Right ventricle myocardium superior (tissue), 1 donor: ENCODE measurements around the gene MVB12B. TPM values are rescaled to one million over a fixed set of nuclear protein-coding genes. Genes with fewer than 3 reads are reported as not detected.

Experiments
- ATAC-seq: fragments of 200-7000 bp; cut with Tn5 transposase; one replicate; pipeline ENCODE4 v1.9.1; 2020; ENCODE audit warnings: mild to moderate bottlenecking; ENCODE audit not compliant: poor library complexity
- DNase-seq: peaks from one replicate; pipeline ENCODE4 v3.0.0-alpha.2; 2020
- intact Hi-C: fragments of 100-400 bp; cut with DNase I; formaldehyde crosslinking; loops from one replicate; pipeline ENCODE4 v1.11.2; 2022
- total RNA-seq: library from RNA; stranded (reverse); fragmentation: NEBNext Ultra II Directional; extraction: Animal tissue kit (Norgen Biotek cat#: 25700); gene quantifications from one replicate; pipeline ENCODE4 v1.2.1, GENCODE V29; 2021
- donor health status: DM: no; HTN: yes; CAD: no; lungs with severe emphysema.

Gene MVB12B
- total RNA-seq, 1 donor from 2014 or later, result 11.5 TPM

- intact Hi-C loops, result no loop called here
- ATAC-seq (peak; percentile 44), DNase-seq (no peak)
Measured at GRCh38 chr9:126523611-126524111, 197.0 kb downstream of the MVB12B start.

GRCh38 chr9:126524353-126525077 is 197.9 kb downstream of the MVB12B start:
- intact Hi-C loops, result no loop called here
- ATAC-seq (no peak), DNase-seq (no peak)

- ATAC-seq, result peak; percentile 5
- intact Hi-C loops, result no loop called here
- no peak for DNase-seq
Measured at GRCh38 chr9:126526218-126527108, 199.8 kb downstream of the MVB12B start.

GRCh38 chr9:126527109-126527825 is 200.6 kb downstream of the MVB12B start:
- intact Hi-C loops, result no loop called here
- ATAC-seq, result no peak
- no peak for DNase-seq

- intact Hi-C loops, result no loop called here
- no peak for ATAC-seq
- DNase-seq, result no peak
Measured at GRCh38 chr9:126528111-126528510, 201.5 kb downstream of the MVB12B start.

GRCh38 chr9:126528915-126529314 is 202.3 kb downstream of the MVB12B start:
- intact Hi-C loops, result no loop called here
- ATAC-seq (no peak), DNase-seq (no peak)

- ATAC-seq, result peak; percentile 43
- no peak for DNase-seq
- intact Hi-C loops, result no loop called here
Measured at GRCh38 chr9:126531035-126531571, 204.5 kb downstream of the MVB12B start.

- peak; percentile 38 for ATAC-seq
- DNase-seq, result no peak
- intact Hi-C loops, result no loop called here
Measured at GRCh38 chr9:126531591-126531990, 205.0 kb downstream of the MVB12B start.

GRCh38 chr9:126532019-126532462 is 205.4 kb downstream of the MVB12B start:
- intact Hi-C loops, result no loop called here
- DNase-seq, result peak; percentile 81
- peak; percentile 92 for ATAC-seq

- no peak for DNase-seq
- peak; percentile 18 for ATAC-seq
- intact Hi-C loops, result no loop called here
Measured at GRCh38 chr9:126532489-126532888, 205.9 kb downstream of the MVB12B start.

- intact Hi-C loops, result no loop called here
- ATAC-seq, result no peak
- no peak for DNase-seq
Measured at GRCh38 chr9:126532951-126533925, 206.6 kb downstream of the MVB12B start.

GRCh38 chr9:126533926-126534310 is 207.3 kb downstream of the MVB12B start:
- ATAC-seq (no peak), DNase-seq (no peak)
- intact Hi-C loops, result no loop called here

- DNase-seq, result no peak
Measured at GRCh38 chr9:126534431-126535186, 208.0 kb downstream of the MVB12B start.

GRCh38 chr9:126536131-126536530 is 209.5 kb downstream of the MVB12B start:
- intact Hi-C loops, result no loop called here
- no peak for DNase-seq
- ATAC-seq, result no peak

More at GRCh38 chr9:126534431-126535186, 208.0 kb downstream of the MVB12B start:
- ATAC-seq, result no peak
- intact Hi-C loops, result no loop called here

- intact Hi-C loops, result no loop called here
- ATAC-seq (no peak), DNase-seq (peak; percentile 10)
Measured at GRCh38 chr9:126536841-126537465, 210.3 kb downstream of the MVB12B start.

GRCh38 chr9:126538550-126538949 is 211.9 kb downstream of the MVB12B start:
- intact Hi-C loops, result no loop called here
- no peak for ATAC-seq
- no peak for DNase-seq
